ENCODE results near the gene UBR7. TPM values are rescaled to one million over a fixed set of nuclear protein-coding genes. Genes with fewer than 3 reads are reported as not detected.
"Not testable (repeated sequence)": the region's sequence is repeated elsewhere in the genome, so short reads cannot be mapped to it uniquely, and the experiment has no call there.

UBR7 gene
- total RNA-seq, 1 experiment from 2014 or later = 61.3 TPM

GRCh38 chr14:93230539-93230938 is 23.5 kb downstream of the UBR7 start:
- Histone ChIP-seq H3K9me3 (ENCODE audit: low read length) (no peaks in the 10 kb centered on the region), H4K20me1 (ENCODE audit: low read length) (no peaks in the 10 kb centered on the region), H3K4me2 (ENCODE audit: low read length) (no peak overlapping the region), H3K9ac (ENCODE audit: low read length) (no peak overlapping the region), H3K27ac (ENCODE audit: low read length) (no peak overlapping the region), H3K36me3 (ENCODE audit: low read depth, low read length) (peaks cover 14% of the 10 kb centered on the region; the same call in 1 of the 2 replicates), H2AFZ (ENCODE audit: low read length) (no peak overlapping the region), H3K9me2 (replicated peaks; ENCODE audit: low read length) (no peaks in the 10 kb centered on the region), H3K79me2 (ENCODE audit: low read length) (no peaks in the 10 kb centered on the region), H3K27me3 (ENCODE audit: low read length) (no peaks in the 10 kb centered on the region), H3F3A (ENCODE audit: low read length, unreplicated experiment) (no peaks in the 10 kb centered on the region), H3K4me1 (ENCODE audit: insufficient read depth, low read length) (peaks cover 22% of the 10 kb centered on the region), H3K4me3 (ENCODE audit: low read length) (no peak overlapping the region)
- intact Hi-C loops (cut with micrococcal nuclease) = no loop called here
- DNase-seq (no peak), ATAC-seq (no peak)
- ChIA-PET CTCF (no interaction called here), POLR2A (ENCODE audit: unreplicated experiment) (no interaction called here)
- BruUV-seq (replicated peaks) = no TSS peak
- TF ChIP-seq EZH2phosphoT487 (IDR thresholded peaks at IDR 0.05; ENCODE audit: borderline replicate concordance, low read length) = no peak
- TF ChIP-seq CTCF (conservative IDR thresholded peaks at IDR 0.05; ENCODE audit: low read depth, low read length) = no peak
- no peak for TF ChIP-seq EZH2 (IDR thresholded peaks at IDR 0.05; ENCODE audit: low read length, unreplicated experiment)

GRCh38 chr14:93231129-93231979 is 24.3 kb downstream of the UBR7 start:
- intact Hi-C loops (cut with micrococcal nuclease) = no loop called here
- H3K9me3 ChIP-seq (ENCODE audit: low read length) = no peaks in the 10 kb centered on the region
- peak overlapping the region; percentile 56 for H3K4me3 ChIP-seq (ENCODE audit: low read length)
- H3F3A ChIP-seq (ENCODE audit: low read length, unreplicated experiment) = no peaks in the 10 kb centered on the region
- no peaks in the 10 kb centered on the region for H3K27me3 ChIP-seq (ENCODE audit: low read length)
- no peaks in the 10 kb centered on the region for H4K20me1 ChIP-seq (ENCODE audit: low read length)
- ChIA-PET POLR2A (ENCODE audit: unreplicated experiment) (interaction anchor here (0.6 kb wide), 1 partner anchor 12 kb away, joined by 3 read pairs; no protein-coding TSS in a partner anchor), CTCF (no interaction called here)
- peak overlapping the region; percentile 65 for H2AFZ ChIP-seq (ENCODE audit: low read length)
- H3K4me2 ChIP-seq (ENCODE audit: low read length) = peak overlapping the region; percentile 73
- BruUV-seq (replicated peaks) = no TSS peak
- peaks cover 29% of the 10 kb centered on the region for H3K4me1 ChIP-seq (ENCODE audit: insufficient read depth, low read length)
- no peaks in the 10 kb centered on the region for H3K9me2 ChIP-seq (replicated peaks; ENCODE audit: low read length)
- peak; percentile 21 for DNase-seq
- ATAC-seq = peak; percentile 7; the same call in 1 of the 2 replicates
- TF ChIP-seq EZH2 (IDR thresholded peaks at IDR 0.05; ENCODE audit: low read length, unreplicated experiment) (no peak), EZH2phosphoT487 (IDR thresholded peaks at IDR 0.05; ENCODE audit: borderline replicate concordance, low read length) (no peak), CTCF (conservative IDR thresholded peaks at IDR 0.05; ENCODE audit: low read depth, low read length) (no peak)
- no peaks in the 10 kb centered on the region for H3K79me2 ChIP-seq (ENCODE audit: low read length)
- peak overlapping the region; percentile 53 for H3K9ac ChIP-seq (ENCODE audit: low read length)
- peaks cover 10% of the 10 kb centered on the region; the same call in 1 of the 2 replicates for H3K36me3 ChIP-seq (ENCODE audit: low read depth, low read length)
- peak overlapping the region; percentile 50; the same call in 1 of the 2 replicates for H3K27ac ChIP-seq (ENCODE audit: low read length)

GRCh38 chr14:93232159-93232558 is 25.1 kb downstream of the UBR7 start:
- CTCF ChIA-PET = no interaction called here
- H3K9ac ChIP-seq (ENCODE audit: low read length) = peak overlapping the region; percentile 45; the same call in 1 of the 2 replicates
- ATAC-seq = no peak
- no TSS peak for BruUV-seq (replicated peaks)
- no peaks in the 10 kb centered on the region for H3F3A ChIP-seq (ENCODE audit: low read length, unreplicated experiment)
- no peak overlapping the region for H3K4me3 ChIP-seq (ENCODE audit: low read length)
- H3K4me1 ChIP-seq (ENCODE audit: insufficient read depth, low read length) = peaks cover 29% of the 10 kb centered on the region
- intact Hi-C loops (cut with micrococcal nuclease) = no loop called here
- no peaks in the 10 kb centered on the region for H3K9me2 ChIP-seq (replicated peaks; ENCODE audit: low read length)
- H4K20me1 ChIP-seq (ENCODE audit: low read length) = no peaks in the 10 kb centered on the region
- no peaks in the 10 kb centered on the region for H3K27me3 ChIP-seq (ENCODE audit: low read length)
- no peaks in the 10 kb centered on the region for H3K9me3 ChIP-seq (ENCODE audit: low read length)
- TF ChIP-seq EZH2 (IDR thresholded peaks at IDR 0.05; ENCODE audit: low read length, unreplicated experiment) = no peak
- no peak for TF ChIP-seq CTCF (conservative IDR thresholded peaks at IDR 0.05; ENCODE audit: low read depth, low read length)
- TF ChIP-seq EZH2phosphoT487 (IDR thresholded peaks at IDR 0.05; ENCODE audit: borderline replicate concordance, low read length) = no peak
- H3K79me2 ChIP-seq (ENCODE audit: low read length) = no peaks in the 10 kb centered on the region
- H2AFZ ChIP-seq (ENCODE audit: low read length) = peak overlapping the region; percentile 65; the same call in 1 of the 2 replicates
- POLR2A ChIA-PET (ENCODE audit: unreplicated experiment) = no interaction called here
- DNase-seq = no peak
- H3K4me2 ChIP-seq (ENCODE audit: low read length) = 0 out of 2 replicates have a peak overlapping the region, but pooled peaks have one; percentile 73
- H3K27ac ChIP-seq (ENCODE audit: low read length) = peak overlapping the region; percentile 50
- H3K36me3 ChIP-seq (ENCODE audit: low read depth, low read length) = peaks cover 4% of the 10 kb centered on the region; the same call in 1 of the 2 replicates

- H3K9me3 ChIP-seq (ENCODE audit: low read length); H3K36me3 ChIP-seq (ENCODE audit: low read depth, low read length); H4K20me1 ChIP-seq (ENCODE audit: low read length); H3K79me2 ChIP-seq (ENCODE audit: low read length); H3K9ac ChIP-seq (ENCODE audit: low read length); H3K4me3 ChIP-seq (ENCODE audit: low read length); POLR2A ChIA-PET (ENCODE audit: unreplicated experiment); H3K4me2 ChIP-seq (ENCODE audit: low read length); H3K27ac ChIP-seq (ENCODE audit: low read length); DNase-seq; H3F3A ChIP-seq (ENCODE audit: low read length, unreplicated experiment); intact Hi-C loops (cut with micrococcal nuclease); BruUV-seq (replicated peaks); H3K27me3 ChIP-seq (ENCODE audit: low read length); H2AFZ ChIP-seq (ENCODE audit: low read length); H3K9me2 ChIP-seq (replicated peaks; ENCODE audit: low read length); ATAC-seq; CTCF ChIA-PET: not testable (repeated sequence)
- H3K4me1 ChIP-seq (ENCODE audit: insufficient read depth, low read length) = peaks cover 29% of the 10 kb centered on the region
Measured at GRCh38 chr14:93233078-93233477, 26.0 kb downstream of the UBR7 start.

All from PC-3 (cell line).